Hepatocyte (in vitro differentiated cells): ENCODE data around the gene MBP. TPM values are rescaled to one million over a fixed set of nuclear protein-coding genes. Genes with fewer than 3 reads are reported as not detected.
A peak's percentile ranks its signal among the peaks of the same experiment; 100 is the strongest.

ENCODE experiments used
- DNase-seq: peaks from one replicate; pipeline ENCODE4 v3.0.0-alpha.2; 2016; ENCODE audit warnings: low spot score
- H2AFZ ChIP-seq: fragments of 200-600 bp; sonication (generic); 2 replicates; pipeline ENCODE4 v1.6.0; 2016; ENCODE audit warnings: antibody characterized with exemption, mild to moderate bottlenecking
- H3K27ac ChIP-seq: fragments of 200-600 bp; sonication (generic); 2 replicates; pipeline ENCODE4 v1.5.1; 2016; ENCODE audit warnings: mild to moderate bottlenecking
- H3K27me3 ChIP-seq: fragments of 200-600 bp; sonication (generic); 2 replicates; pipeline ENCODE4 v1.6.1; 2016
- H3K36me3 ChIP-seq: fragments of 200-600 bp; sonication (generic); replicated peaks from 2 replicates; pipeline ENCODE4 v1.5.1; 2016; ENCODE audit warnings: low read depth; ENCODE audit not compliant: insufficient read depth
- H3K4me1 ChIP-seq: fragments of 200-600 bp; sonication (generic); 2 replicates; pipeline ENCODE4 v1.5.1; 2016; ENCODE audit warnings: mild to moderate bottlenecking, moderate library complexity; ENCODE audit not compliant: insufficient read depth
- H3K4me2 ChIP-seq: fragments of 200-600 bp; sonication (generic); 2 replicates; pipeline ENCODE4 v1.6.0; 2016
- H3K4me3 ChIP-seq: fragments of 200-600 bp; sonication (generic); 2 replicates; pipeline ENCODE4 v1.5.1; 2016; ENCODE audit warnings: mild to moderate bottlenecking
- H3K79me2 ChIP-seq: fragments of 200-600 bp; sonication (generic); 2 replicates; pipeline ENCODE4 v1.6.0; 2017; ENCODE audit warnings: mild to moderate bottlenecking
- H3K9me2 ChIP-seq: fragments of 200-600 bp; sonication (generic); replicated peaks from 2 replicates; pipeline ENCODE4 v1.6.0; 2017; ENCODE audit warnings: mild to moderate bottlenecking; ENCODE audit not compliant: insufficient read depth
- H3K9me3 ChIP-seq: fragments of 200-600 bp; sonication (generic); 2 replicates; pipeline ENCODE4 v1.5.1; 2016; ENCODE audit warnings: low read depth, mild to moderate bottlenecking
- H4K20me1 ChIP-seq: fragments of 200-600 bp; sonication (generic); 2 replicates; pipeline ENCODE4 v1.6.0; 2016; ENCODE audit warnings: mild to moderate bottlenecking; ENCODE audit not compliant: insufficient read depth, poor library complexity, severe bottlenecking
- CTCF ChIP-seq: fragments of 200-600 bp; sonication (generic); IDR thresholded peaks from 2 replicates; pipeline ENCODE4 v1.5.1; 2016; ENCODE audit warnings: antibody characterized with exemption, mild to moderate bottlenecking; ENCODE audit not compliant: poor library complexity
- EZH2 ChIP-seq: fragments of 200-600 bp; sonication (generic); IDR thresholded peaks from 2 replicates; pipeline ENCODE4 v1.6.1; 2016; ENCODE audit warnings: antibody characterized with exemption, mild to moderate bottlenecking, borderline replicate concordance
- EZH2phosphoT487 ChIP-seq: fragments of 200-600 bp; sonication (generic); IDR thresholded peaks from one replicate; pipeline ENCODE4 v1.6.1; 2018; ENCODE audit warnings: antibody characterized with exemption, mild to moderate bottlenecking, low read depth, moderate library complexity; ENCODE audit not compliant: unreplicated experiment, severe bottlenecking
- WGBS: methylation state at CpG from one replicate; pipeline ENCODE4 v1.1.6; 2016; ENCODE audit warnings: low lambda C conversion rate; ENCODE audit errors: missing lambda C conversion rate; 5-methylcytosine and 5-hydroxymethylcytosine counted together
- polyA plus RNA-seq: library from polyadenylated mRNA; unstranded; fragments of >200 nt; fragmentation: Nextera tagmentation; extraction: Ambion mirVana; gene quantifications from 2 replicates; pipeline ENCODE4 v1.2.1, GENCODE V29; 2016
- total RNA-seq: library from RNA; depleted of rRNA; stranded (reverse); fragments of >200 nt; gene quantifications from 2 replicates; pipeline ENCODE4 v1.2.3, GENCODE V29; 2014

MBP gene
- total and polyA plus RNA-seq, 2 experiments from 2014 or later, result 21.6 to 22.1 TPM

GRCh38 chr18:77100751-77101355 is 31.7 kb downstream of the MBP start:
- Histone ChIP-seq H3K4me1 (peaks cover 43% of the 10 kb centered on the region), H3K9me2 (no peaks in the 10 kb centered on the region), H3K36me3 (no peaks in the 10 kb centered on the region), H3K9me3 (no peaks in the 10 kb centered on the region), H3K4me2 (peak overlapping the region; percentile 50), H2AFZ (no peak overlapping the region), H3K27ac (peak overlapping the region; percentile 87), H3K27me3 (no peaks in the 10 kb centered on the region), H3K79me2 (no peaks in the 10 kb centered on the region), H3K4me3 (no peak overlapping the region), H4K20me1 (no peaks in the 10 kb centered on the region)
- TF ChIP-seq CTCF, result no peak
- TF ChIP-seq EZH2, result no peak
- 85% methylated on average over 8 of the region's 8 CpGs for WGBS
- DNase-seq, result no peak

- H4K20me1 ChIP-seq, result no peaks in the 10 kb centered on the region
- no peak for DNase-seq
- no peak overlapping the region for H3K27ac ChIP-seq
- no peaks in the 10 kb centered on the region for H3K79me2 ChIP-seq
- no peaks in the 10 kb centered on the region for H3K9me2 ChIP-seq
- H3K4me2 ChIP-seq, result no peak overlapping the region
- WGBS, result 77% methylated on average over 21 of the region's 21 CpGs
- no peaks in the 10 kb centered on the region for H3K9me3 ChIP-seq
- H3K27me3 ChIP-seq, result no peaks in the 10 kb centered on the region
- H2AFZ ChIP-seq, result no peak overlapping the region
- TF ChIP-seq EZH2 (no peak), CTCF (no peak), EZH2phosphoT487 (no peak)
- H3K4me3 ChIP-seq, result no peak overlapping the region
- H3K36me3 ChIP-seq, result no peaks in the 10 kb centered on the region
- H3K4me1 ChIP-seq, result peaks cover 48% of the 10 kb centered on the region
Measured at GRCh38 chr18:77099485-77100370, 32.9 kb downstream of the MBP start.

GRCh38 chr18:77098538-77099174 is 33.9 kb downstream of the MBP start:
- WGBS, result 37% methylated on average over 15 of the region's 17 CpGs
- Histone ChIP-seq H3K9me2 (no peaks in the 10 kb centered on the region), H3K9me3 (no peaks in the 10 kb centered on the region), H2AFZ (no peak overlapping the region), H3K27me3 (no peaks in the 10 kb centered on the region), H3K4me1 (peaks cover 40% of the 10 kb centered on the region), H3K4me3 (no peak overlapping the region), H3K36me3 (no peaks in the 10 kb centered on the region), H3K4me2 (peak overlapping the region; percentile 54), H3K27ac (no peak overlapping the region), H3K79me2 (no peaks in the 10 kb centered on the region), H4K20me1 (no peaks in the 10 kb centered on the region)
- DNase-seq, result no peak
- TF ChIP-seq EZH2phosphoT487 (no peak), EZH2 (no peak), CTCF (no peak)
